Neural progenitor cell (in vitro differentiated cells): ENCODE data around the gene CAMK2N1. TPM values are rescaled to one million over a fixed set of nuclear protein-coding genes. Genes with fewer than 3 reads are reported as not detected.

Experiments
- DNase-seq: peaks from one replicate; pipeline ENCODE4 v3.0.0-alpha.2; 2016; ENCODE audit warnings: low spot score
- H2AFZ ChIP-seq: fragments of 200-600 bp; sonication (generic); replicated peaks from 2 replicates; pipeline ENCODE4 v1.6.1; 2016; ENCODE audit warnings: antibody characterized with exemption
- H3F3A ChIP-seq: fragments of 200-600 bp; sonication (generic); 2 replicates; pipeline ENCODE4 v1.6.1; 2016; ENCODE audit warnings: antibody characterized with exemption, low read depth
- H3K27ac ChIP-seq: fragments of 200-600 bp; sonication (generic); 2 replicates; pipeline ENCODE4 v1.5.1; 2016; ENCODE audit warnings: mild to moderate bottlenecking
- H3K27me3 ChIP-seq: fragments of 200-600 bp; sonication (generic); 2 replicates; pipeline ENCODE4 v1.6.1; 2016; ENCODE audit warnings: mild to moderate bottlenecking, moderate library complexity
- H3K36me3 ChIP-seq: fragments of 200-600 bp; sonication (generic); 2 replicates; pipeline ENCODE4 v1.5.1; 2016
- H3K4me1 ChIP-seq: fragments of 200-600 bp; sonication (generic); 2 replicates; pipeline ENCODE4 v1.6.1; 2016; ENCODE audit warnings: mixed run types
- H3K4me2 ChIP-seq: fragments of 200-600 bp; sonication (generic); 2 replicates; pipeline ENCODE4 v1.6.1; 2016
- H3K4me3 ChIP-seq: fragments of 200-600 bp; sonication (generic); 2 replicates; pipeline ENCODE4 v1.5.1; 2016
- H3K79me2 ChIP-seq: fragments of 200-600 bp; sonication (generic); 2 replicates; pipeline ENCODE4 v1.6.1; 2016; ENCODE audit warnings: low read depth
- H3K9ac ChIP-seq: fragments of 200-600 bp; sonication (generic); 2 replicates; pipeline ENCODE4 v1.6.1; 2016
- H3K9me3 ChIP-seq: fragments of 200-600 bp; sonication (generic); 2 replicates; pipeline ENCODE4 v1.5.1; 2016; ENCODE audit warnings: low read depth
- H4K20me1 ChIP-seq: fragments of 200-600 bp; sonication (generic); 2 replicates; pipeline ENCODE4 v1.6.1; 2016; ENCODE audit warnings: low read depth
- H3K27ac Mint-ChIP-seq: 3 replicates; pipeline ENCODE4 v1.8.0; 2021; ENCODE audit warnings: mixed read lengths
- H3K27me3 Mint-ChIP-seq: 2 replicates; pipeline ENCODE4 v1.8.0; 2022; ENCODE audit warnings: low read depth, mild to moderate bottlenecking, inconsistent platforms, moderate library complexity, mixed read lengths; ENCODE audit not compliant: insufficient read depth
- H3K36me3 Mint-ChIP-seq: 3 replicates; pipeline ENCODE4 v1.8.0; 2021; ENCODE audit warnings: mixed read lengths
- H3K4me1 Mint-ChIP-seq: 3 replicates; pipeline ENCODE4 v1.8.0; 2021; ENCODE audit warnings: mixed read lengths
- H3K4me3 Mint-ChIP-seq: 3 replicates; pipeline ENCODE4 v1.8.0; 2021; ENCODE audit warnings: mild to moderate bottlenecking, moderate library complexity, mixed read lengths
- H3K9me3 Mint-ChIP-seq: 3 replicates; pipeline ENCODE4 v1.8.0; 2020; ENCODE audit warnings: mixed read lengths
- EZH2 ChIP-seq: fragments of 200-600 bp; sonication (generic); IDR thresholded peaks from 2 replicates; pipeline ENCODE4 v1.6.1; 2017; ENCODE audit warnings: antibody characterized with exemption, mild to moderate bottlenecking, moderate library complexity
- EZH2phosphoT487 ChIP-seq: fragments of 200-600 bp; sonication (generic); IDR thresholded peaks from 2 replicates; pipeline ENCODE4 v1.6.1; 2017; ENCODE audit warnings: antibody characterized with exemption
- total RNA-seq: library from RNA; depleted of rRNA; stranded (reverse); fragments of >200 nt; gene quantifications from 2 replicates; pipeline ENCODE4 v1.2.3, GENCODE V29; 2015; ENCODE audit warnings: low replicate concordance
- TF ChIP-seq, protein P1 (sequence below): fragments of 200-600 bp; sonication (generic); IDR thresholded peaks from 2 replicates; pipeline ENCODE4 v1.5.1; 2017; ENCODE audit warnings: antibody characterized with exemption, mild to moderate bottlenecking

Gene CAMK2N1
- total RNA-seq, 1 donor from 2014 or later: 11.4 TPM

DNA sequence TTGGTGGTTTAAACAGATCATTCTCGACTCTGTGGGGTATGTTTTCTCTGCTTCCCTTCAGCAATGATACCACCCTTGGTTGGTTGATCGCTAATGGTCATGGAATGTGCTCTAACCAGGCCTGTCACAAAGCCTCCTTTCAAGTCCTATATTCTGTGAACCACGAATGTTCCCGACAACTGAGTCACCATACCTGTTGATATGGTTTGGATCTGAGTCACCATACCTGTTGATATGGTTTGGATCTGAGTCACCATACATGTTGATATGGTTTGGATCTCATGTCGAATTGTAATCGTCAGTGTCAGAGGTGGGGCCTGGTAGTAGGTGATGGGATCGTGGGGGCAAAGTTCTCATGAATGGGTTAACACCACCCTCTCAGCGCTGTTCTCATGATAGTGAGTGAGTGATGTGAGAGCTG is 10.2 kb upstream of the CAMK2N1 start:
- Histone ChIP-seq H3K36me3 (no peaks in the 10 kb centered on the region), H4K20me1 (no peaks in the 10 kb centered on the region), H3K9me3 (no peaks in the 10 kb centered on the region), H3F3A (no peaks in the 10 kb centered on the region), H3K27ac (no peak overlapping the region), H3K4me1 (no peaks in the 10 kb centered on the region), H3K27me3 (peaks cover 4% of the 10 kb centered on the region), H3K4me2 (no peak overlapping the region), H3K9ac (no peak overlapping the region), H3K4me3 (no peak overlapping the region), H3K79me2 (no peaks in the 10 kb centered on the region), H2AFZ (no peak overlapping the region)
- peaks cover 6% of the 10 kb centered on the region for H3K27me3 Mint-ChIP-seq
- no peak overlapping the region for H3K4me3 Mint-ChIP-seq
- no peak for DNase-seq
- H3K27ac Mint-ChIP-seq: no peak overlapping the region
- peaks cover 5% of the 10 kb centered on the region for H3K4me1 Mint-ChIP-seq
- H3K36me3 Mint-ChIP-seq: peaks cover 4% of the 10 kb centered on the region
- H3K9me3 Mint-ChIP-seq: no peaks in the 10 kb centered on the region
- TF ChIP-seq EZH2 (no peak), EZH2phosphoT487 (no peak)
- TF ChIP-seq, protein P1, sequence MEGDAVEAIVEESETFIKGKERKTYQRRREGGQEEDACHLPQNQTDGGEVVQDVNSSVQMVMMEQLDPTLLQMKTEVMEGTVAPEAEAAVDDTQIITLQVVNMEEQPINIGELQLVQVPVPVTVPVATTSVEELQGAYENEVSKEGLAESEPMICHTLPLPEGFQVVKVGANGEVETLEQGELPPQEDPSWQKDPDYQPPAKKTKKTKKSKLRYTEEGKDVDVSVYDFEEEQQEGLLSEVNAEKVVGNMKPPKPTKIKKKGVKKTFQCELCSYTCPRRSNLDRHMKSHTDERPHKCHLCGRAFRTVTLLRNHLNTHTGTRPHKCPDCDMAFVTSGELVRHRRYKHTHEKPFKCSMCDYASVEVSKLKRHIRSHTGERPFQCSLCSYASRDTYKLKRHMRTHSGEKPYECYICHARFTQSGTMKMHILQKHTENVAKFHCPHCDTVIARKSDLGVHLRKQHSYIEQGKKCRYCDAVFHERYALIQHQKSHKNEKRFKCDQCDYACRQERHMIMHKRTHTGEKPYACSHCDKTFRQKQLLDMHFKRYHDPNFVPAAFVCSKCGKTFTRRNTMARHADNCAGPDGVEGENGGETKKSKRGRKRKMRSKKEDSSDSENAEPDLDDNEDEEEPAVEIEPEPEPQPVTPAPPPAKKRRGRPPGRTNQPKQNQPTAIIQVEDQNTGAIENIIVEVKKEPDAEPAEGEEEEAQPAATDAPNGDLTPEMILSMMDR: no peak

DNA sequence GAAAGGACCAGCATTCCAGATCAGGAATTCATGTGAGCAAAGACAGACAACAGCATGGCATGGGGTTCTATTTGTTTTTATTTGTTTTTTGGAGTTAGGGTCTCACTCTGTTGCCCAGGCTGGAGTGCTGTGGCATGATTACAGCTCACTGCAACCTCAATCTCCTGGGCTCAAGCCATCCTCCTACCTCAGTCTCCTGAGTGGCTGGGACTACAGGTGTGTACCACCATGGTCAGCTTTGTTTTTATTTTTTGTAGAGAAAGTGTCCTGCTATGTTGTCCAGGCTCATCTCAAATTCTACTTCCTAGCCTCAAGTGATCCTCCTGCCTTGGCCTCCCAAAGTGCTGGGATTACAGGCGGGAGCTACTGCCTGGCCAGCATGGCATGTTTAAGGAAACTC is 9.7 kb upstream of the CAMK2N1 start:
- peaks cover 6% of the 10 kb centered on the region for H3K27me3 Mint-ChIP-seq
- peaks cover 4% of the 10 kb centered on the region for H3K36me3 Mint-ChIP-seq
- Histone ChIP-seq H3K9me3 (no peaks in the 10 kb centered on the region), H3K36me3 (no peaks in the 10 kb centered on the region), H3K79me2 (no peaks in the 10 kb centered on the region), H3K4me2 (no peak overlapping the region), H3K27ac (no peak overlapping the region), H3K9ac (no peak overlapping the region), H3K27me3 (peaks cover 10% of the 10 kb centered on the region), H3K4me1 (no peaks in the 10 kb centered on the region), H3F3A (no peaks in the 10 kb centered on the region), H3K4me3 (no peak overlapping the region), H4K20me1 (no peaks in the 10 kb centered on the region), H2AFZ (no peak overlapping the region)
- no peak for DNase-seq
- no peak overlapping the region for H3K4me3 Mint-ChIP-seq
- no peak for TF ChIP-seq EZH2
- TF ChIP-seq, protein P1: no peak
- no peak for TF ChIP-seq EZH2phosphoT487
- no peaks in the 10 kb centered on the region for H3K9me3 Mint-ChIP-seq
- H3K4me1 Mint-ChIP-seq: peaks cover 5% of the 10 kb centered on the region
- H3K27ac Mint-ChIP-seq: no peak overlapping the region

DNA sequence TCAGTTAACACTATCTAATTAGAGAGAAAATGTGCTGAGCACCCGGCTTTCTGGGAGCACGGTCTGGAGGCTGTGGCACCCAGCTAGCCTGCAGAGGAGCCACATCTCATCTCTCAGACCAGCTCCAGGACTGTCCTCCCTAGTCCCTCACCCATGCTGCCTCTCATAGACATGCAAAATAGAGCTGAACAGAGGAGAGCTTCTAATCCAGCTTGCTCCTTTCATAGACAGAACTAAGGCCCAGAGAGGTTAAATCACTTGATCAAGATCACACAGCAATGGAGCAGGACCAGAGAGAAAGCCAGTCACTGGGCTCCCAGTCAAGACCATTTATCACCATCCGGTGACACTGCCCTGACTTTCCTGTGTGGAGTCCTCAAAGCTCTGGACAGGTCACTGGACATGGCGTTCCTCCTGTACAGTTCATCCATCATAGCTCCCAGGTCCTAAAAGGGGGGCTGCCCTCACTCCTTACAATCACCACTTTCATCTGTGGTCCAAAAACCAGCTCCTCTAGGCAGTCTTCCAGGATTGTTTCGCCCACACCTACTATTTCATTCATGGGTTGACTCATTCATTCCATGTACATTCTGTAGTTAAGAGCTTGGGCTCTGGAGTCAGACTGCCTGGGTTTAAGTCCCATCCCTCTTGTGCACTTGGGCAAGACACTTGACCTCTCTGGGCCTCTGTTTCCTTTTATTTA is 8.8 kb upstream of the CAMK2N1 start:
- no peak overlapping the region for H3K27ac Mint-ChIP-seq
- peaks cover 6% of the 10 kb centered on the region for H3K27me3 Mint-ChIP-seq
- H2AFZ ChIP-seq: no peak overlapping the region

More for the DNA sequence above, 8.8 kb upstream of the CAMK2N1 start:
- no peak overlapping the region for H3K4me3 Mint-ChIP-seq
- Histone ChIP-seq H3K4me3 (no peak overlapping the region), H3K9ac (no peak overlapping the region), H3K79me2 (no peaks in the 10 kb centered on the region), H3K27ac (no peak overlapping the region), H3K27me3 (peaks cover 18% of the 10 kb centered on the region), H3K4me1 (no peaks in the 10 kb centered on the region), H3K4me2 (peak overlapping the region; percentile 63), H4K20me1 (no peaks in the 10 kb centered on the region), H3F3A (no peaks in the 10 kb centered on the region), H3K9me3 (no peaks in the 10 kb centered on the region), H3K36me3 (no peaks in the 10 kb centered on the region)
- TF ChIP-seq EZH2: no peak
- TF ChIP-seq, protein P1: no peak
- no peak for TF ChIP-seq EZH2phosphoT487
- H3K9me3 Mint-ChIP-seq: no peaks in the 10 kb centered on the region
- no peaks in the 10 kb centered on the region for H3K36me3 Mint-ChIP-seq
- DNase-seq: no peak
- peaks cover 5% of the 10 kb centered on the region for H3K4me1 Mint-ChIP-seq
